Suprapubic skin (tissue), 4 donors: ENCODE data around the gene MYO7B. TPM values are rescaled to one million over a fixed set of nuclear protein-coding genes. Genes with fewer than 3 reads are reported as not detected.

Experiments used
- DNase-seq, 2 donors: peaks; one replicate each; pipeline ENCODE4 v3.0.0-alpha.2; 2019; ENCODE audit warnings: low spot score in 2 of 2
- H3K27ac ChIP-seq: fragments of 200-600 bp; sonication (generic); one replicate; pipeline ENCODE4 v1.5.1; 2019
- H3K27me3 ChIP-seq: fragments of 200-600 bp; sonication (generic); one replicate; pipeline ENCODE4 v1.5.1; 2019
- H3K36me3 ChIP-seq: fragments of 200-600 bp; sonication (generic); one replicate; pipeline ENCODE4 v1.5.1; 2019
- H3K4me1 ChIP-seq: fragments of 200-600 bp; sonication (generic); one replicate; pipeline ENCODE4 v1.5.1; 2019
- H3K4me3 ChIP-seq: fragments of 200-600 bp; sonication (generic); one replicate; pipeline ENCODE4 v1.5.1; 2019; ENCODE audit warnings: mild to moderate bottlenecking
- H3K9me3 ChIP-seq: fragments of 200-600 bp; sonication (generic); one replicate; pipeline ENCODE4 v1.5.1; 2019
- CTCF ChIP-seq, 2 donors: fragments of 200-600 bp in 1 of 2; fragments of 450-650 bp in 1 of 2; sonication (generic) in 1 of 2; IDR thresholded peaks; one replicate each; pipeline ENCODE4 v1.5.1; 2016 to 2019; ENCODE audit warnings: antibody characterized with exemption in 2 of 2, mild to moderate bottlenecking in 1 of 2, moderate library complexity in 1 of 2
- EP300 ChIP-seq: sonication (generic); formaldehyde crosslinking; IDR thresholded peaks from one replicate; pipeline ENCODE4 v1.6.1; 2017; ENCODE audit warnings: antibody characterized with exemption
- POLR2A ChIP-seq, 2 donors: fragments of 450-650 bp; IDR thresholded peaks; one replicate each; pipeline ENCODE4 v1.6.1; 2017; ENCODE audit warnings: antibody characterized with exemption in 2 of 2, mild to moderate bottlenecking in 2 of 2, moderate library complexity in 2 of 2
- POLR2AphosphoS5 ChIP-seq, 3 donors: sonication (generic); formaldehyde crosslinking; IDR thresholded peaks; one replicate each; pipeline ENCODE4 v1.6.1; 2017; ENCODE audit warnings: antibody characterized with exemption in 3 of 3
- WGBS: methylation state at CpG from one replicate; pipeline ENCODE4 v1.1.5; 2018; 5-methylcytosine and 5-hydroxymethylcytosine counted together
- total RNA-seq, 4 donors: library from RNA; depleted of rRNA; stranded (reverse); fragments of >200 nt; gene quantifications; one replicate each; pipeline ENCODE4 v1.1.0, GENCODE V29; 2016

The MYO7B gene
- total RNA-seq, 4 donors from 2014 or later = 0.72 to 4.7 (median 3.6) TPM

GRCh38 chr2:127581050-127581345 is 45.5 kb downstream of the MYO7B start:
- H3K4me1 ChIP-seq = peaks cover 10% of the 10 kb centered on the region
- no peak overlapping the region for H3K4me3 ChIP-seq
- WGBS = 95% methylated on average over 4 of the region's 4 CpGs
- no peak overlapping the region for H3K27ac ChIP-seq
- H3K36me3 ChIP-seq = no peaks in the 10 kb centered on the region
- H3K9me3 ChIP-seq = no peaks in the 10 kb centered on the region
- TF ChIP-seq POLR2AphosphoS5 (IDR thresholded peaks at IDR 0.05) (no peak), CTCF (IDR thresholded peaks at IDR 0.05) (no peak), EP300 (no peak), POLR2A (IDR thresholded peaks at IDR 0.05) (no peak)
- H3K27me3 ChIP-seq = no peaks in the 10 kb centered on the region
- no peak for DNase-seq

- Histone ChIP-seq H3K27me3 (no peaks in the 10 kb centered on the region), H3K9me3 (no peaks in the 10 kb centered on the region), H3K27ac (no peak overlapping the region), H3K36me3 (no peaks in the 10 kb centered on the region), H3K4me3 (no peak overlapping the region), H3K4me1 (peaks cover 3% of the 10 kb centered on the region)
- WGBS = 93% methylated on average over 8 of the region's 21 CpGs
- no peak for TF ChIP-seq POLR2A (IDR thresholded peaks at IDR 0.05)
- TF ChIP-seq POLR2AphosphoS5 (IDR thresholded peaks at IDR 0.05) = no peak
- no peak for TF ChIP-seq CTCF (IDR thresholded peaks at IDR 0.05)
- TF ChIP-seq EP300 = no peak
- peak in 1 of 2 donors; percentile 61 for DNase-seq
Measured at GRCh38 chr2:127581516-127582490, 46.3 kb downstream of the MYO7B start.

- H3K4me3 ChIP-seq = no peak overlapping the region
- no peaks in the 10 kb centered on the region for H3K4me1 ChIP-seq
- WGBS = 80% methylated on average over 13 of the region's 15 CpGs
- no peak overlapping the region for H3K27ac ChIP-seq
- H3K27me3 ChIP-seq = no peaks in the 10 kb centered on the region
- no peaks in the 10 kb centered on the region for H3K36me3 ChIP-seq
- DNase-seq = peak in 1 of 2 donors; percentile 53
- TF ChIP-seq CTCF (IDR thresholded peaks at IDR 0.05) (no peak), POLR2AphosphoS5 (IDR thresholded peaks at IDR 0.05) (no peak), POLR2A (IDR thresholded peaks at IDR 0.05) (no peak), EP300 (no peak)
- H3K9me3 ChIP-seq = no peaks in the 10 kb centered on the region
Measured at GRCh38 chr2:127582863-127583861, 47.7 kb downstream of the MYO7B start.

- no peak for TF ChIP-seq POLR2A (IDR thresholded peaks at IDR 0.05)
- TF ChIP-seq CTCF (IDR thresholded peaks at IDR 0.05) = no peak
- no peak for TF ChIP-seq POLR2AphosphoS5 (IDR thresholded peaks at IDR 0.05)
- no peak for TF ChIP-seq EP300
- 90% methylated on average over 11 of the region's 14 CpGs for WGBS
- peak in 1 of 2 donors; percentile 76 for DNase-seq
Measured at GRCh38 chr2:127584047-127584446, 48.6 kb downstream of the MYO7B start.

More at GRCh38 chr2:127584047-127584446, 48.6 kb downstream of the MYO7B start:
- no peaks in the 10 kb centered on the region for H3K27me3 ChIP-seq
- no peaks in the 10 kb centered on the region for H3K4me1 ChIP-seq
- no peak overlapping the region for H3K4me3 ChIP-seq
- H3K36me3 ChIP-seq = no peaks in the 10 kb centered on the region
- H3K9me3 ChIP-seq = no peaks in the 10 kb centered on the region
- no peak overlapping the region for H3K27ac ChIP-seq
